DOHH2 (cell line): ENCODE results near the gene SLAMF1.

Experiments used
- H3F3A ChIP-seq: fragments of 200-600 bp; sonication (generic), shearing (Covaris generic); 2 replicates; pipeline ENCODE4 v1.6.0; 2016; ENCODE audit warnings: antibody characterized with exemption, mild to moderate bottlenecking; ENCODE audit not compliant: control insufficient read depth, insufficient read depth
- H3K27ac ChIP-seq: fragments of 200-600 bp; sonication (generic); 2 replicates; pipeline ENCODE4 v1.5.1; 2014; ENCODE audit warnings: low read depth, mild to moderate bottlenecking, low read length, moderate library complexity
- H3K27me3 ChIP-seq: fragments of 200-600 bp; sonication (generic); 2 replicates; pipeline ENCODE4 v1.6.1; 2014; ENCODE audit warnings: mild to moderate bottlenecking, low read length, mixed read lengths; ENCODE audit not compliant: control insufficient read depth
- H3K36me3 ChIP-seq: fragments of 200-600 bp; sonication (generic); 2 replicates; pipeline ENCODE4 v1.6.1; 2014; ENCODE audit warnings: mild to moderate bottlenecking, low read length, moderate library complexity, mixed read lengths; ENCODE audit not compliant: control insufficient read depth
- H3K4me1 ChIP-seq: fragments of 200-600 bp; sonication (generic); 2 replicates; pipeline ENCODE4 v1.6.1; 2014; ENCODE audit warnings: mild to moderate bottlenecking, low read length, mixed read lengths; ENCODE audit not compliant: control insufficient read depth
- H3K4me2 ChIP-seq: fragments of 200-600 bp; sonication (generic); 2 replicates; pipeline ENCODE4 v1.6.0; 2014; ENCODE audit warnings: mild to moderate bottlenecking, low read length, moderate library complexity
- H3K4me3 ChIP-seq: fragments of 200-600 bp; sonication (generic); 2 replicates; pipeline ENCODE4 v1.5.1; 2014; ENCODE audit warnings: mild to moderate bottlenecking, low read length, mixed read lengths
- H3K79me2 ChIP-seq: fragments of 200-600 bp; sonication (generic); 2 replicates; pipeline ENCODE4 v1.6.1; 2014; ENCODE audit warnings: mild to moderate bottlenecking, low read length, mixed read lengths; ENCODE audit not compliant: control insufficient read depth
- H3K9me2 ChIP-seq: fragments of 200-600 bp; sonication (generic); replicated peaks from 2 replicates; pipeline ENCODE4 v1.6.1; 2014; ENCODE audit warnings: mild to moderate bottlenecking, low read length, mixed read lengths; ENCODE audit not compliant: control insufficient read depth
- H3K9me3 ChIP-seq: fragments of 200-600 bp; sonication (generic); 2 replicates; pipeline ENCODE4 v1.6.1; 2014; ENCODE audit warnings: antibody characterized with exemption, low read length, mixed read lengths; ENCODE audit not compliant: control insufficient read depth, insufficient read depth
- H4K20me1 ChIP-seq: fragments of 200-600 bp; sonication (generic); 2 replicates; pipeline ENCODE4 v1.6.0; 2014; ENCODE audit warnings: low read depth, mild to moderate bottlenecking, antibody characterized with exemption, low read length, moderate library complexity; ENCODE audit not compliant: control insufficient read depth, insufficient read depth
- CTCF ChIP-seq: fragments of 200-600 bp; sonication (generic); IDR thresholded peaks from one replicate; pipeline ENCODE4 v1.5.1; 2014; ENCODE audit warnings: antibody characterized with exemption, mild to moderate bottlenecking, low read depth, low read length; ENCODE audit not compliant: poor library complexity, severe bottlenecking
- EZH2phosphoT487 ChIP-seq: fragments of 200-600 bp; sonication (generic); IDR thresholded peaks from 2 replicates; pipeline ENCODE4 v1.6.1; 2017; ENCODE audit warnings: borderline replicate concordance, mild to moderate bottlenecking, antibody characterized with exemption, low read length, moderate library complexity, mixed read lengths

SLAMF1 gene

GRCh38 chr1:160610569-160611242 is 36.1 kb downstream of the SLAMF1 start:
- Histone ChIP-seq H4K20me1 (no peaks in the 10 kb centered on the region), H3K36me3 (no peaks in the 10 kb centered on the region), H3K9me2 (no peaks in the 10 kb centered on the region), H3K4me2 (no peak overlapping the region), H3K9me3 (no peaks in the 10 kb centered on the region), H3K27me3 (no peaks in the 10 kb centered on the region), H3K27ac (no peak overlapping the region), H3K4me3 (no peak overlapping the region), H3K4me1 (peaks cover 34% of the 10 kb centered on the region), H3K79me2 (no peaks in the 10 kb centered on the region), H3F3A (no peaks in the 10 kb centered on the region)
- TF ChIP-seq CTCF (no peak), EZH2phosphoT487 (no peak)

GRCh38 chr1:160608941-160609340 is 37.9 kb downstream of the SLAMF1 start:
- Histone ChIP-seq H3F3A (no peaks in the 10 kb centered on the region), H3K4me3 (no peak overlapping the region), H3K9me2 (no peaks in the 10 kb centered on the region), H3K79me2 (no peaks in the 10 kb centered on the region), H3K27ac (no peak overlapping the region), H3K9me3 (peaks cover 8% of the 10 kb centered on the region; the same call in 1 of the 2 replicates), H3K36me3 (no peaks in the 10 kb centered on the region), H3K4me1 (peaks cover 39% of the 10 kb centered on the region), H3K27me3 (no peaks in the 10 kb centered on the region), H4K20me1 (no peaks in the 10 kb centered on the region), H3K4me2 (no peak overlapping the region)
- TF ChIP-seq CTCF (no peak), EZH2phosphoT487 (no peak)

- peaks cover 12% of the 10 kb centered on the region; the same call in 1 of the 2 replicates for H3K9me3 ChIP-seq
- H3K4me2 ChIP-seq, result no peak overlapping the region
- H3F3A ChIP-seq, result no peaks in the 10 kb centered on the region
- H3K79me2 ChIP-seq, result no peaks in the 10 kb centered on the region
- H3K27ac ChIP-seq, result no peak overlapping the region
- H3K27me3 ChIP-seq, result no peaks in the 10 kb centered on the region
- peaks cover 39% of the 10 kb centered on the region for H3K4me1 ChIP-seq
- no peaks in the 10 kb centered on the region for H4K20me1 ChIP-seq
- no peak overlapping the region for H3K4me3 ChIP-seq
- H3K36me3 ChIP-seq, result no peaks in the 10 kb centered on the region
- no peaks in the 10 kb centered on the region for H3K9me2 ChIP-seq
- TF ChIP-seq EZH2phosphoT487 (no peak), CTCF (no peak)
These were observed 38.3 kb downstream of the SLAMF1 start for GRCh38 chr1:160608514-160608913.

- Histone ChIP-seq H3K9me3 (peaks cover 14% of the 10 kb centered on the region; the same call in 1 of the 2 replicates), H3K4me1 (peaks cover 39% of the 10 kb centered on the region), H3K27me3 (no peaks in the 10 kb centered on the region), H3K4me3 (no peak overlapping the region), H3K79me2 (no peaks in the 10 kb centered on the region), H3K9me2 (no peaks in the 10 kb centered on the region), H4K20me1 (no peaks in the 10 kb centered on the region), H3F3A (no peaks in the 10 kb centered on the region), H3K27ac (no peak overlapping the region), H3K4me2 (no peak overlapping the region), H3K36me3 (no peaks in the 10 kb centered on the region)
- no peak for TF ChIP-seq CTCF
- no peak for TF ChIP-seq EZH2phosphoT487
These were observed 38.8 kb downstream of the SLAMF1 start for GRCh38 chr1:160608057-160608456.
